ENCODE data around the gene SH2D3C. TPM values are rescaled to one million over a fixed set of nuclear protein-coding genes. Genes with fewer than 3 reads are reported as not detected.

SH2D3C gene
- total and polyA plus RNA-seq, 2 of the 8 experiments (the other 6 are each of a cell fraction or from before 2014, with no cell fraction given), result 6.4 to 8.1 TPM

GRCh38 chr9:127698386-127698785 lies 80.1 kb downstream of the SH2D3C start:
- Histone ChIP-seq H4K91ac (replicated peaks; ENCODE audit: insufficient read length, low read length) (no peak overlapping the region), H4K5ac (ENCODE audit: insufficient read length, low read depth, low read length) (no peak overlapping the region), H2BK12ac (ENCODE audit: low read depth, low read length) (no peak overlapping the region), H3K23me2 (ENCODE audit: low read depth, low read length) (0 out of 2 replicates have a peak, but pooled peaks cover 1% of the 10 kb centered on the region), H4K20me1 (replicated peaks in 1 of 2; ENCODE audit: control insufficient read depth in 1 of 2, insufficient read depth in 2 of 2, low read length in 2 of 2) (no peaks in the 10 kb centered on the region), H3K9me3 (ENCODE audit: insufficient read depth in 2 of 2, low read depth in 1 of 2, low read length in 1 of 2) (no peaks in the 10 kb centered on the region), H3K36me3 (ENCODE audit: control insufficient read depth in 2 of 4, insufficient read depth in 4 of 4, low read length in 3 of 4) (no peaks in the 10 kb centered on the region; a peak in 1 of 8 replicates), H2AK5ac (ENCODE audit: low read depth, low read length) (no peak overlapping the region), H3K18ac (ENCODE audit: extremely low read depth, low read length) (no peak overlapping the region), H3K9ac (replicated peaks in 1 of 4; ENCODE audit: extremely low read depth in 1 of 4, low read depth in 3 of 4, low read length in 3 of 4) (no peak overlapping the region), H3K4me1 (replicated peaks in 1 of 4; ENCODE audit: control insufficient read depth in 3 of 4, insufficient read depth in 4 of 4, low read length in 3 of 4) (no peaks in the 10 kb centered on the region), H3K4me3 (ENCODE audit: extremely low read depth in 1 of 4, insufficient read depth in 2 of 4, low read depth in 3 of 4, low read length in 4 of 4) (0 out of 8 replicates have a peak overlapping the region, but pooled peaks of 1 of the 4 experiments have one; percentile 59), H3K79me1 (ENCODE audit: low read depth, low read length) (no peaks in the 10 kb centered on the region), H3K79me2 (ENCODE audit: control insufficient read depth in 1 of 2, insufficient read depth in 2 of 2, low read length in 2 of 2) (no peaks in the 10 kb centered on the region), H3K56ac (replicated peaks; ENCODE audit: insufficient read length, low read depth, low read length) (no peak overlapping the region), H3K14ac (ENCODE audit: insufficient read length) (no peak overlapping the region), H2BK15ac (ENCODE audit: low read length) (no peak overlapping the region), H3K23ac (ENCODE audit: insufficient read length) (no peak overlapping the region), H3K4ac (replicated peaks; ENCODE audit: insufficient read length, low read depth, low read length) (no peak overlapping the region), H3K27ac (ENCODE audit: low read depth, low read length) (no peak overlapping the region), H4K8ac (ENCODE audit: extremely low read depth, insufficient read depth, low read length) (no peak overlapping the region), H3K4me2 (ENCODE audit: insufficient read depth in 1 of 2, low read depth in 2 of 2, low read length in 2 of 2) (peak overlapping the region in 1 of 2 experiments; percentile 55; a peak in 2 of 4 replicates), H2AFZ (ENCODE audit: low read length) (no peak overlapping the region), H2BK120ac (replicated peaks; ENCODE audit: low read depth, low read length) (no peak overlapping the region), H3K27me3 (replicated peaks in 1 of 4; ENCODE audit: control insufficient read depth in 3 of 4, extremely low read depth in 1 of 4, insufficient read depth in 3 of 4, low read length in 3 of 4) (no peaks in the 10 kb centered on the region), H2BK20ac (ENCODE audit: low read length) (no peak overlapping the region), H2BK5ac (ENCODE audit: low read depth, low read length) (no peak overlapping the region)
- 89% methylated on average over 5 of the region's 5 CpGs; no CpG with 5 or more reads in 1 of the 2 experiments for WGBS, 2 experiments (ENCODE audit: extremely low coverage in 1 of 2, insufficient coverage in 1 of 2, insufficient read length in 1 of 2, insufficient replicate concordance in 2 of 2, low coverage in 1 of 2, low lambda C conversion rate in 2 of 2, missing lambda C conversion rate in 1 of 2)
- CTCF ChIA-PET (ENCODE audit: partially characterized antibody), result interaction anchor here (0.7 to 1.0 kb wide), 2 partner anchors 8 to 107 kb away, joined by 3 read pairs; partner anchors contain the start of gene CFAP157
- POLR2A ChIA-PET (ENCODE audit: partially characterized antibody), result interaction anchor here (0.9 to 1.0 kb wide), 2 partner anchors 10 to 33 kb away, joined by 3 read pairs; no protein-coding TSS in a partner anchor
- DNase-seq (ENCODE audit: low read depth in 1 of 2, low spot score in 2 of 2) (no peak), FAIRE-seq (no peak)
- no peak for TF ChIP-seq RAD21 (IDR thresholded peaks at IDR 0.05 in 1 of 2, conservative IDR thresholded peaks at IDR 0.05 in 1 of 2; ENCODE audit: low read depth in 2 of 2, low read length in 2 of 2)
- TF ChIP-seq SRF (IDR thresholded peaks at IDR 0.05; ENCODE audit: low read depth, low read length), result no peak
- TF ChIP-seq BACH1 (IDR thresholded peaks at IDR 0.05; ENCODE audit: low read length), result no peak
- TF ChIP-seq KDM5A (IDR thresholded peaks at IDR 0.05; ENCODE audit: low read length), result no peak
- no peak for TF ChIP-seq POLR2A (IDR thresholded peaks at IDR 0.05; ENCODE audit: control extremely low read depth in 1 of 2, low read depth in 2 of 2, low read length in 2 of 2)
- TF ChIP-seq TEAD4 (IDR thresholded peaks at IDR 0.05; ENCODE audit: low read depth, low read length), result no peak
- no peak for TF ChIP-seq SAP30 (IDR thresholded peaks at IDR 0.05; ENCODE audit: insufficient read depth, insufficient replicate concordance, low read length)
- TF ChIP-seq SIN3A (conservative IDR thresholded peaks at IDR 0.05 in 1 of 2, IDR thresholded peaks at IDR 0.05 in 1 of 2; ENCODE audit: low read depth in 1 of 2, low read length in 2 of 2), result no peak
- no peak for TF ChIP-seq BRCA1 (IDR thresholded peaks at IDR 0.05; ENCODE audit: low read depth, low read length)
- TF ChIP-seq PHF8 (conservative IDR thresholded peaks at IDR 0.05; ENCODE audit: low read depth, low read length), result no peak
- no peak for TF ChIP-seq KDM1A (IDR thresholded peaks at IDR 0.05; ENCODE audit: borderline replicate concordance, low read length)
- no peak for TF ChIP-seq E2F6 (IDR thresholded peaks at IDR 0.05)
- TF ChIP-seq HDAC2 (IDR thresholded peaks at IDR 0.05; ENCODE audit: borderline replicate concordance in 1 of 2, low read depth in 2 of 2, low read length in 2 of 2), result no peak
